ENCODE measurements around the gene FOXK2.

FOXK2 gene

GRCh38 chr17:82602487-82602886 is 83.0 kb downstream of the FOXK2 start:
- in situ Hi-C loops (cut with MboI; ENCODE audit: low sequenced_read_pairs) = no loop called here

- in situ Hi-C loops (cut with MboI; ENCODE audit: low sequenced_read_pairs) = no loop called here
Measured at GRCh38 chr17:82602986-82603710, 83.6 kb downstream of the FOXK2 start.

- in situ Hi-C loops (cut with MboI; ENCODE audit: low sequenced_read_pairs) = no loop called here
Measured at GRCh38 chr17:82603981-82604448, 84.5 kb downstream of the FOXK2 start.

GRCh38 chr17:82604532-82604931 is 85.0 kb downstream of the FOXK2 start:
- in situ Hi-C loops (cut with MboI; ENCODE audit: low sequenced_read_pairs) = no loop called here

- in situ Hi-C loops (cut with MboI; ENCODE audit: low sequenced_read_pairs) = no loop called here
Measured at GRCh38 chr17:82605939-82606600, 86.5 kb downstream of the FOXK2 start.

- in situ Hi-C loops (cut with MboI; ENCODE audit: low sequenced_read_pairs) = no loop called here
Measured at GRCh38 chr17:82608816-82609215, 89.3 kb downstream of the FOXK2 start.

- in situ Hi-C loops (cut with MboI; ENCODE audit: low sequenced_read_pairs) = no loop called here
Measured at GRCh38 chr17:82609655-82610054, 90.1 kb downstream of the FOXK2 start.

GRCh38 chr17:82611140-82612058 is 91.9 kb downstream of the FOXK2 start:
- in situ Hi-C loops (cut with MboI; ENCODE audit: low sequenced_read_pairs) = no loop called here

GRCh38 chr17:82613283-82614094 is 94.0 kb downstream of the FOXK2 start:
- in situ Hi-C loops (cut with MboI; ENCODE audit: low sequenced_read_pairs) = no loop called here

GRCh38 chr17:82614095-82614631 is 94.6 kb downstream of the FOXK2 start:
- in situ Hi-C loops (cut with MboI; ENCODE audit: low sequenced_read_pairs) = no loop called here

- in situ Hi-C loops (cut with MboI; ENCODE audit: low sequenced_read_pairs) = no loop called here
Measured at GRCh38 chr17:82615084-82616020, 95.8 kb downstream of the FOXK2 start.

- in situ Hi-C loops (cut with MboI; ENCODE audit: low sequenced_read_pairs) = no loop called here
Measured at GRCh38 chr17:82616021-82616711, 96.6 kb downstream of the FOXK2 start.

- in situ Hi-C loops (cut with MboI; ENCODE audit: low sequenced_read_pairs) = no loop called here
Measured at GRCh38 chr17:82619211-82619610, 99.7 kb downstream of the FOXK2 start.

- in situ Hi-C loops (cut with MboI; ENCODE audit: low sequenced_read_pairs) = no loop called here
Measured at GRCh38 chr17:82619641-82620040, 100.1 kb downstream of the FOXK2 start.

- in situ Hi-C loops (cut with MboI; ENCODE audit: low sequenced_read_pairs) = no loop called here
Measured at GRCh38 chr17:82623707-82624106, 104.2 kb downstream of the FOXK2 start.

- in situ Hi-C loops (cut with MboI; ENCODE audit: low sequenced_read_pairs) = no loop called here
Measured at GRCh38 chr17:82627405-82627804, 107.9 kb downstream of the FOXK2 start.

GRCh38 chr17:82629748-82630147 is 110.2 kb downstream of the FOXK2 start:
- in situ Hi-C loops (cut with MboI; ENCODE audit: low sequenced_read_pairs) = no loop called here

- in situ Hi-C loops (cut with MboI; ENCODE audit: low sequenced_read_pairs) = no loop called here
Measured at GRCh38 chr17:82630212-82630611, 110.7 kb downstream of the FOXK2 start.

GRCh38 chr17:82631544-82631943 is 112.0 kb downstream of the FOXK2 start:
- in situ Hi-C loops (cut with MboI; ENCODE audit: low sequenced_read_pairs) = no loop called here

Data from HL-60/S4 (cell line).